HG03558 (cell line): Measurements from ENCODE around the gene ZMYM4.
"Not testable (repeated sequence)": the region's sequence is repeated elsewhere in the genome, so short reads cannot be mapped to it uniquely, and the experiment has no call there.

ENCODE experiments used
- ATAC-seq: cut with Tn5 transposase; IDR thresholded peaks from one replicate; pipeline ENCODE4 v1.9.1; 2021; ENCODE audit warnings: moderate number of reproducible peaks; ENCODE audit not compliant: unreplicated experiment; ENCODE audit errors: extremely low read depth

ZMYM4 gene

GRCh38 chr1:35447278-35447677, 178.8 kb downstream of the ZMYM4 start:
- no peak for ATAC-seq

GRCh38 chr1:35448344-35448801, 179.9 kb downstream of the ZMYM4 start:
- no peak for ATAC-seq

GRCh38 chr1:35449334-35450008, 181.0 kb downstream of the ZMYM4 start:
- no peak for ATAC-seq

GRCh38 chr1:35451125-35451528, 182.6 kb downstream of the ZMYM4 start:
- ATAC-seq, result no peak

DNA sequence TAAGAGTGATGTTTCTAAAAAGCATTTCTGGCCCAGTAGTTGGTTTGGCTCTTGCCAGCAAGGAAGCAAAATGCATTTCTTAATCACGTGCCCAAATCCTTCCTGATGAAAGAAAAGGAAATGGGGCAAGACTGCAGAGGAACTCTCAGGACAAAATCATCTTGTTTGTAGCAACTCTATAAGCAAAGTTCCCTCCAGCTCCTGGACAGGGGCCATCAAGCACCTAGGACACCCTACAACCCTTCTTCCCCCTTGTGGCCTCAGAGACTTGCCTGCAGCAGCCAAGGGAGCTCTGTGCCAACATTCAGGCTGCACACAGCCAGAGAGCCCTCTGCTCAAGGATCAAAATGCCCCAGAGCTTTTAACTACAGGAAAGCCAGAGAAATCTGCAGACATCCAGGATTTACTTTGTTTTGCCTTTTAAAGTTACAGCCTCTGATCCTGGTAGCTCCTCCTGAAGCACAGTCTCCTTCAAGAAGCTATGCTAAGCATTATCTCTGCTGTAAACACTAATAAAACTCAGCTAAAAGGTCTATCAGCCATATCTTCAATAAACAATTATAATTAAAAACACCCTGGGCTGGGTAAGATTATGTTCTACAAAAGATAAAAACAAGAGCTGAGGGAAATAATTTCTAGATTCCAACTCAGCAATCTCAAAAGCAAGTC, 183.7 kb downstream of the ZMYM4 start:
- ATAC-seq, result no peak

DNA sequence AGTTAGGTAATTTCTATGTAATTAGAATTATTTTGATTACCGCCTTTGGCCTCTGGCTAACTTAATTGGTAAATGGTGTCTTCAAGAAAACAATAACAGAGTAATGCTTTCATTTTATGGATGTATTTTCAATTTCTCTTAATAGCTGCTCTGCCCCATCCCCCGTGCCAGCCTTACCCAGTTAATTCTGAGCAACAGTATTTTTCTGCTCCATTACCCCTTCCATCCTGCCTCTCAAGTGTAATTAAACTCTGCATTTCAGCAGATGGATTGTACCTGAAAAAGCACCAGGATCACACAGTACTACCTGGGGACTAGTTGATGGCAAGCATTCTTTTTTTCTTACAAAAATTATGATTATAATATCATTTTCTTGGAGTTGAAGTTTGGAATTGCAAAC, 184.5 kb downstream of the ZMYM4 start:
- ATAC-seq, result no peak

- ATAC-seq, result no peak
These were observed 185.7 kb downstream of the ZMYM4 start for GRCh38 chr1:35454176-35454575.

GRCh38 chr1:35454616-35455015, 186.1 kb downstream of the ZMYM4 start:
- ATAC-seq, result no peak

GRCh38 chr1:35460796-35461195, 192.3 kb downstream of the ZMYM4 start:
- ATAC-seq, result no peak

DNA sequence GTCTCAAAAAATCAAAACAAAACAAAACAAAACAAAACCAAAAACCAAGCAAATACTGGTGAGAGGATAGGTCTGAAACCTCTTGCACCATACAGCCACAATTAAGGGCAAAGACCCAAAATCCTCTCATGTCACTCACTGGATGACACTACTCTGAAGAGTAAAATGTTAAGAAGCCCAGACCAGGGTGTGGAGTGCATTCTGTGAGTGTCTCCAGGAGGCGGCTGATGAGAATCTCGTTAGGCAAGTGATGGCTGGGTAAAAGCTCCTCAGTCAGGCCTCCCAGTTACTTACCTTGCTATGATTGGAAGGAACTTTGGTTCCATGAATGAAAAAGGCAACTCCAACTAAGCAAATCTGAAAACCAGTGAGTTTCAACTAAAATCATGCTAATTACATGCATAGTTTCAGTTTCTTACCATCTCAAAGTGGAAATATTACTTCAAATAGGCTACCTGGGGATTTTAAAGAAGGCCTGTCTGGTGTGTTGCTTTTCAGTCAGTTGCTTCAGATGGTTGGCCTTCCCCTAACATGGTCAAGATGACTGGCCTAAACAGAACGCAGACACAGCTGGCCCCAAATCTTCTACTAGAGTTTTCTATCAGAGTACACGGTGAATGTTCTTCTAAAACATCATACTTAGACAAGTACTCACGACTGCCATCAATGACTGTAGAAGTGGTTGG, 193.6 kb downstream of the ZMYM4 start:
- no peak for ATAC-seq

GRCh38 chr1:35463232-35463631, 194.7 kb downstream of the ZMYM4 start:
- ATAC-seq, result no peak

DNA sequence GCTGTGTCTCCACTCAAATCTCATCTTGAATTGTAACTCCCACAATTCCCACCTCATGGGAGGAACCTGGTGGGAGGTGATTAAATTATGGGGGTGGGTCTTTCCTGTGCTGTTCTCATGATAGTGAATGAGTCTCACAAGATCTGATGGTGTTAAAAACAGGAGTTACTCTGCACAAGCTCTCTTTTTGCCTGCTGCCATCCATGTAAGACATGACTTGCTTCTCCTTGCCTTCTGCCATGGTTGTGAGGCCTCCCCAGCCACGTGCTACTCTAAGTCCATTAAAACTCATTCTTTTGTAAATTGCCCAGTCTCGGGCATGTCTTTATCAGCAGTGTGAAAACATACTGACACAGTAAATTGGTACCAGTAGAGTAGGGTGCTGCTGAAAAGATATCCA, 195.2 kb downstream of the ZMYM4 start:
- ATAC-seq, result not testable (repeated sequence)

- no peak for ATAC-seq
These were observed 197.6 kb downstream of the ZMYM4 start for GRCh38 chr1:35466120-35466519.

DNA sequence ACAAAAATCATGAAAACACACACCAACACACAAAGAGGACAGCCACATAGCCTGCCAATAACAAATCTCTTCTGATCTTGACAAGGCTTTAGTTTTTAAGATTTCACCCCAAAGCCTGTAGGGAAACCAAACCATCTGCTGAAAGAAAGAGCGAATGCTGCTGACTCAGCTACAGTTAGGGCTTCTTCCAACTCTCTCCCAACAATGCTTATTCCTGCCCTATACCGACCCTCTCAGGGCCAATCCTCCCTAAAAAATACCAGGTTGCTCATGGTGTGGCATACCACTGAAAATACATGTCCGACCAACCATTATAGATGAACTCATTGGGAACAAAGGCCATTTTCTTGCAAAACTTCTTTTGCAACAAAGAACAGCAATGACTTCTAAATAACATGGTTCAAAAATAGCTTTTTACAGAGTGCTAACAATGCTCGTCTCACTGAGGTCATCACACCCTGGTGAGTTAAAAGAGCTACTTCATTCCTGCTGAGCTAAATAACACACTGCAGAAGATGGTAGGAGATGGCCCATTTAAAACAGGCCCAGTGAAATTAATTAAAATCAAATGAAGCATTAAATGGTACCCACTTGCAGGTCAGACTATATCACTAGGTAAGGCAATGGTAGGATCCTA, 202.6 kb downstream of the ZMYM4 start:
- no peak for ATAC-seq
